GM18517 (cell line): ENCODE results near the gene IST1.
"Not testable (repeated sequence)": the region's sequence is repeated elsewhere in the genome, so short reads cannot be mapped to it uniquely, and the experiment has no call there.

Experiments used
- ATAC-seq: cut with Tn5 transposase; IDR thresholded peaks from one replicate; pipeline ENCODE4 v1.9.1; 2021; ENCODE audit warnings: mild to moderate bottlenecking, moderate library complexity; ENCODE audit not compliant: unreplicated experiment

Gene IST1

DNA sequence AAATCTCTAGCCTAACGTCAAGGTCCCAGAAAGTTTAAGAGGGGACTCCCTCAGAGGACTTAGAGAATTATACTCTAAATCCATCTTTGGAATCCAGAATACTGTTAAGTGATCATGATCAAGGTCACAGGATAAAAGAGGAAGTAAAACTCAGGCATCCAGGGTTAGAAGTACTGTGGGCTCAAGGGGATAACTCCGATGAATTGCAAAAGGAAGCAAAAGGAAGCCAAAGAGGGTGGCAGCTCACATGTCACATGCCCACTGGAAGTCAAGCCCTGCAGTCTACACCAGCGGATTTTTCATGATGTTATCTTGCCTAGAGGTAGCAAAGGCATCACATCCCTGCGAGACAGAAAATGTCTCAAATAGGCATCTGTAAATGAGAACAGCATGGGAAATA, 15.2 kb upstream of the IST1 start:
- no peak for ATAC-seq

DNA sequence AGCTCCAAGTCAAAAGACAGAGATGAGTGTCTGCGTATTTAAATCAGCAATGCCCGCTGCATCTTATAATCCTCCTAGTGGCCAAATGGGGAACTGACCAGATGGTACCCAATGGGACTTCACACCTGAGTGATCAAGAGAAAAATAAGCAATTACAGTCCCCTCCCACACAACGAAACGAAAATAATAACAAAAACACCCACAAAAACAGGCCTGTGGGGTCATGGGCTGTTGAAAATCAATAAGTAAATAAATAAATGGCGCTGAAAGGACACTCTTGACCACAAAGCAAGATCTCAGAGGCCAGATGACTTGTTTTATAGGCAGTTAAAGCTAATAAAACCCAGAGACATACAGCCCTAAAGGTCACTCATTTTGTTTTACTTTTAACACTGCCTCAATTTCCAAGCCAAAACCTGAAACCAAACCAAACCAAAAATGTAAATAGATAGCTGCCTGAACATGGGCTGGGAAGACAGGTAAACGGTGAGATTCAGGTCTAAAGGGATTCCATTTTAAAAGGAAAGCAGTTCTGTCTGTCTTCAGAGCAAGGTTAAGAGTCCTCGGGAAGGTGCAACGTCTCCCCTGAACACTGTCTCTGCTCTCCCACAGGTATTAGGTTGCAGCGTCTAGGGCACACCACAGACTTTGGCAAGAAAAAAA, 12.7 kb upstream of the IST1 start:
- peak; percentile 59 for ATAC-seq

DNA sequence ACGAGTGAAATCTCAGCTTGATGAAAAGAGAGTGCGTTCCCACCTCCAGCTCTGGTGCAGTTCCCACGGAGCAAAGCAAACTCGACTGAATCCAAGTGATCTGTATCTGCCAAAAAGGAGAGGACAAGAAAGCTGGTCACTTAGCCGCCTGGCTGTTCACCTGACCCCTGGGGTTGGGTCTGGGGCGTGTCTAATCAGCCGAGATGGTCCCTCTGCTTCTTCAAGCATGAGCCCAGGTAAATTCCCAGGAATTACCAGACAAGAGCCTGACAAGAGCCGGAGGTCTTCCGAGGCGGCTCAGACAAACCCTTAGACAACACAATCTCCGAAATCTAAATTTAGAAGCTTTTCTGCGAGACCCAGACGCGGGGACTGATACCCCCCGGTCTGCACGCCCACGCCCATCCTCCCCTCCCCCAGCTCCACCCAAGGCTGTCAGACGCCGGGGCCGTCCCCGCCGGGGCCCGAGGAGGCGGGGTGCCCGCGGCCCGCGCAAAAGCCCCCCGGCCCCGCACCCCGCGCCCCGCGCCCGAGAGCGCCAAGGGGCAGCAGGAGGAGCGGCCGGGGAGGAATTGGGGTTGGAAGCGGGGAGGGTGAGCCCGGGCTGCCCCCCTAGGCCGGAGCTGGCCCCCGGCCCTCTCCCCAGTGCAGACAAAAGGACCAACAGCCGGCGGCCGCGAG, 12.0 kb upstream of the IST1 start:
- peak; percentile 46 for ATAC-seq

GRCh38 chr16:71883849-71884638, 11.3 kb upstream of the IST1 start, which contains the start of gene ZNF821:
Gene ZNF821, minus strand, starts transcription at chr16:71884182. Its CDS starts 4,236 bp downstream, at chr16:71879946.
- peak; percentile 25 for ATAC-seq

DNA sequence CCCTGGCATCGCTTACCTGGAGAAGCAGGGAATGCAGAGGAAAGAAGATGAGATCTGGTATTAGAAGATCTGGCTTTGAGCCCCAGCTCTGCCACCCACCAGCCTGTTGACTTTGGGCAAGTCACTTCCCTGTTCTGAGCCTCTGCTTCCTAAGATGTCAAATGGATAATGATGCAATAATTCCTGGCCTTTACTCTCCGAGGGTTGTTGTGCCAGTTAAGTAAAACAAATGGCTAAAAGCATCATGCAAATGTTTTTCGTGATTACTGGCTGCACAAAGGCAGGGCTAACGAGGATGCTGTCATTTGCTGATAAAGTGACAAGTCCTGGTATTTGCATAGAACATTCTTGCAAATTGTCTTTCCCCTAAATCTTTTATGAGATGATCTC, 10.1 kb upstream of the IST1 start:
- ATAC-seq = no peak

DNA sequence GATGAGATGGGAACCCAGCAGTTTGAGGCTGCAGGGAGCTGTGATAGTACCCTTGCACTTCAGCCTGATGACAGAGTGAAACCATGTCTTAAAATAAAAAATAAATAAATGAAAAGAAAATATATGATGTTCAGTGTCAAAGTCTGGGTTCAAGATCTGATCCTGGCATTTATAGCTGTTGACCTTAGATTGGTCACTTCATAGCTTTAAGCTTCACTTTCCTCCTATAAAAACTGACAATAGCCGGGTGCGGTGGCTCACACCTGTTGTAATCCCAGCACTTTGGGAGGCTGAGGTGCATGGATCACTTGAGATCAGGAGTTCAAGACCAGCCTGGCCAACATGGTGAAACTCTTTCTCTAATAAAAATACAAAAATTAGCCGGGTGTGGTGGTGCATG, 6.2 kb upstream of the IST1 start:
- ATAC-seq = no peak

DNA sequence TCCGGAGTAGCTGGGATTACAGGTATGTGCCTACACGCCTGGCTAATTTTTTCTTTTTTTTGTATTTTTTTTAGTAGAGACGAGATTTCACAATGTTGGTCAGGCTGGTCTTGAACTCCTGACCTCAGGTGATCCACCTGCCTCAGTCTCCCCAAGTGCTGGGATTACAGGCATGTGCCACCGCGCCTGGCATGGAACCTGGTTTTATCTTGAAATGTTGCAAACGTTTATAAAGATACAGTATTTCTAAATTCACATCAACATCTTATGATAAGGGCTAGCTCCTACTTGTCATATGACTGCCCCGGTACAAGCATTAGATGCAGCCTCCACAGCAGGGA, 1.5 kb upstream of the IST1 start:
- ATAC-seq = peak; percentile 1

DNA sequence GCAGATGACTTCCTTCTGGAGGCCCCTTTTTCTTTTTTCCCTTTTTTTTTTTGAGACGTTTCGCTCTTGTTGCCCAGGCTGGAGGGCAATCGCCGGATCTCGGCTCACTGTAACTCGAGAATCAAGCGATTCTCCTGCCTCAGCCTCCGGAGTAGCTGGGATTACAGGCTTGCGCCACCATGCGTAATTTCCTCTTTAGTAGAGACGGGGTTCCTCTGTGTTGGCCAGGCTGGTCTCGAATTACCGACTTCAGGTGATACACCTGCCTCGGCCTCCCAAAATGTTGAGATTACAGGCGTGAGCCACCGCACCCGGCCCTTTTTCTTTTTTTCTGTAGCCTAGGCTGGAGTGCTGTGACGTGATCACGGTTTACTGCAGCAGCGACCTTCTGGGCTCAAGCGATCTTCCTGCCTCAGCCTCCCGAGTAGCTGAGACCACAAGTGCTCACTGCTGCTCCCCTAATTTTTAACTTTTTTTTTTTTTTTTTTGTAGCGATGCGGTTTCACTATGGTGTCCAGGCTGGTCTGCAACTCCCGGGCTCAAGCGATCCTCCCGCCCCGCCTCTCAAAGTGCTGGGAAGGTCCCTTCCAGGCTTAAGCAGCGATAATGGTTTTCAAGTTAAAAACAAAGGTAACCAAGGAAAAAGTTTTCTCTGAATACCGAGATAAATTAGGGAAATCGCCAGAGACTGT, 956 bp upstream of the IST1 start:
- ATAC-seq = peak; percentile 24

- ATAC-seq = peak; percentile 23
Observed at GRCh38 chr16:71895679-71896365, 491 bp downstream of the IST1 start.

- ATAC-seq = no peak
Observed at GRCh38 chr16:71896764-71897368, 1.5 kb downstream of the IST1 start.

GRCh38 chr16:71899171-71899570, 3.8 kb downstream of the IST1 start:
- ATAC-seq = no peak

- ATAC-seq = no peak
Observed at GRCh38 chr16:71902656-71903365, 7.5 kb downstream of the IST1 start.

GRCh38 chr16:71903608-71904007, 8.3 kb downstream of the IST1 start:
- no peak for ATAC-seq

DNA sequence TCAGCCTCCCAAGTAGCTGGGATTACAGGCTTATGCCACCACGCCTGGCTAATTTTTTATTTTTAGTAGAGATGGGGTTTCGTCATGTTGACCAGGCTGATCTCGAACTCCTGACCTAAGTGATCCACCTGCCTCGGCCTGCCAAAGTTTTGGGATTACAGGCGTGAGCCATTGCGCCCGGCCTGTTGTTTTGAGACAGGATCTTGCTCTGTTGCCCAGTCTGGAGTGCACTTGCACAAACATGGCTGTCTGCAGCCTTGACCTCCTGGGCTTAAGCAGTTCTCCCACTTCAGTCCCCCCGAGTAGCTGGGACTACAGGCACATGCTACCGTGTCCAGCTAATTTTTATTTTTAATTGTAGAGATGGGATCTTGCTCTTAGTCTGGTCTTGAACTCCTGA, 8.9 kb downstream of the IST1 start:
- ATAC-seq = no peak

DNA sequence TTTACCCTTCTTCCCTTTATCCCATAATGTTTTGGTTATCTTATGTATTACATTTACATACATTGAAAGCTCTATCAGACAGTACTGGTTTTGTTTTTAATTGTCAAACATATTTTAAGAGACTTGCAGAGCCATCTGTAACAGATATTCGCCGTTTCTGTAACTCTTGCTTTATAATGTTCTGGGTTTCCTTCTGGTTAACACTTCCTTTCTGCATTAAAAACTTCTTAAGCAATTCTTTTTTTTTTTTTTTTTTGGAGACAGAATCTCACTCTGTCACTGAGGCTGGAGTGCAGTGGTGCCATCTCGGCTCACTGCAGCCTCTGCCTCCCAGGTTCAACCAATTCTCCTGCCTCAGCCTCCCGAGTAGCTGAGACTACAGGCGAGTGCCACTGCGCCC, 10.4 kb downstream of the IST1 start:
- not testable (repeated sequence) for ATAC-seq

GRCh38 chr16:71911121-71911520, 15.8 kb downstream of the IST1 start:
- ATAC-seq = no peak

DNA sequence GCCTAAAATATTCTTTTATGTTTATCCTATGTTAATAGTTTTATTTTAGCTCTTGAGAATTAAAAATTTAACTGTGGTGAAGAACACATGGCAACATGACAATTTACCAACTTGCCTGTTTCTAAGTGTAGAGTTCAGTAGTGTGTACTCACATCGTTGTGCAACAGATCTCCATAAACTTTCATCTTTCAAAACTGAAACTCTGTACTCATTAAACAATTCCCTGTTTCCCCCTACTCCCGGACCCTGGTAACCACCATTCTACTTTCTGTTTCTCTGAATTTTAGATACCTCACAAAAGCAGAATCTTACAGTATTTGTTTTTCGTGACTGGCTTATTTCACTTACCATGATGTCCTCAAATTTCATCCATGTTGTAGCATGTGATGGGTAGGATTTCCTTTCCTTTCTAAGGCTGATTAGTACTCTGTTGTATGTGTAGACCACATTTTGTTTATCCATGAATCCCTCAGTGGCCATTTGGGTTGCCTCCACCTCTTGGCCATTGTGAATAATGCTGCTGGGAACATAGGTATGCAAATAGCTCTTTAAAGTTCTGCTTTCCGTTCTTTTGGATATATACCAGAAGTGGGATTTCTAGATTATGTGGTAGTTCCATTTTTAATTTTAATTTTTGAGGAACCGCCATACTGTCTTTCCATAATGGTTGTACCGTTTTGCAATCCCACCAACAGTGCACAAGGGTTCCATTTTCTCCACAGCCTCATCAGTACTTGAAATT, 17.4 kb downstream of the IST1 start:
- no peak for ATAC-seq

DNA sequence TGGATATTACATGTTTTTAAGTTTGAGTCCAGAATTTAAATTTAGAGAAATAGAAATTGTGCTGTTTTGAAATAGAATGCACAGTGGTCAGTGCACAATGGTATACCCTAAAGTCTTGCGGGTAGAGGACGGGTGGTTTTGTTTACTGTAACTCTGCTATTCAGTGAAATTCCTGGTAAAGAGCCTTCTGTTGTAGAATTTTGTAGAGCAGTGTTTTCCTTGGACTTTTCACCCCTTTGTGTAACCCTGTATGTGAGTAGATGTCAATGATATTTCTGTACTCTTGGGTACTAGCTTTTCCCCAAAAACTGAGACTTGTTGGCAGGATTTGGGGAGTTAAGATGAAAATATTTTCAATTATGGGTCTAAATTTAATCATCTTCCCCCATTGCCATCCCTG, 19.5 kb downstream of the IST1 start:
- ATAC-seq = no peak

DNA sequence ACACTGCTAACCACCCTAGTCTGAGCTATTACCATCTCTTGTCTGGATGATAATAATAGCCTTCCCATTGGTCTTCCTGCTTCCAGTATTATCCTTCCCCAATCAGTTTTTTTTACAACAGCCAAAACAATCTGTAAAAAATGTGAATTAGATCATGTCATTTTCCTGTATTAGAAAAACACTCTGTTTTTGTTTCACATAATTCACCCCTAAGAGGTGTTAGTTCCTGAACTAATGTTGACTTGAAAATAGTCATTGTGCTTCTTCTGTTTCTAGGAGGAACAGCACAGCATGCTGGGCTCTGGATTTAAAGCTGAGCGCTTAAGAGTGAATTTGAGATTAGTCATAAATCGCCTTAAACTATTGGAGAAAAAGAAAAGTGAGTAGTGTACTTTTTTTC, 20.0 kb downstream of the IST1 start:
- no peak for ATAC-seq
